HG02981 (cell line): Measurements from ENCODE around the gene SETX.

Experiments used
- ATAC-seq: cut with Tn5 transposase; IDR thresholded peaks from one replicate; pipeline ENCODE4 v1.9.1; 2021; ENCODE audit warnings: mild to moderate bottlenecking, moderate library complexity; ENCODE audit not compliant: unreplicated experiment

Gene SETX

DNA sequence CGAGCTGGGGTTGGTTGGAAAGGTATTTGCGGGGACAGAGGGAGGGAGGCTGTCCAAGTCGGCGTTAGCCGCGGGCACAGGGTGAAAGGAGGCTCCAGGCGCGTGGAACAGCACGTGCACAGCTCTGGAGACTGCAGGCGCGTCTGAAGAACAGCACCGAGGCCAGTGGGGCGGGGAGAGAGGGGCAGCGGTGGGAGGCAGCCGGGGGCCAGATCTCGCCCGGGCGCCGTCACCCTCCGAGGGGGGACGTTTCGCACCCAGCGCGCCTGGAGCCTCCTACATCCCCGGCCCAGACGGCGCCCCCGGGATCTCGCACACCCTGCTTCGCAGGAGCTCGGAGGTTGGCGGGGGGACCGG, 113.3 kb downstream of the SETX start:
- ATAC-seq = no peak

DNA sequence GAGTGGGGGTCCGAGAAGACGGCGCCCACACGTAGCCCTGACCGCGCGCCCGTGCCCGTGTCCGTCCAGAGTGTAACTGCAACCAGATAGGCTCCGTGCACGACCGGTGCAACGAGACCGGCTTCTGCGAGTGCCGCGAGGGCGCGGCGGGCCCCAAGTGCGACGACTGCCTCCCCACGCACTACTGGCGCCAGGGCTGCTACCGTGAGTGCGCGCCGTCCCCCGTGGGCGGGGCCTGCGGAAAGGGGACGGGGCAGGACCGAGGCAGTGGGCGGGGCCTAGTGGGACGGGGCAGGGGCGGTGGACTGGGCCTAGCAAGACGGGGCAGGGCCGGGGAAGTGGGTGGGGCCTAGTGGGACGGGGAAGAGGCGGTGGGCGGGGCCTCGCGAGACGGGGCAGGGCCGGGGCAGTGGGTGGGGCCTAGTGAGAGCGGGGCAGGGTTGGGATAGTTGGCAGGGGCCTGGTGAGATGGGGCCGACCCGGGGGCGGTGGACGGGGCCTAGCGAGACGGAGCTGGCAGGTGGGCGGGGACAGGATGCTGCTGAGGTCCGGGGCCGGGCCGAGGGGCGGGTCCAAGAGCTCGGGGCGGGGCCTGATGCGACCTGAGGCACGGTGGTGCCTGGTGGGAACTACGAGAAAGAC, 113.8 kb downstream of the SETX start:
- peak; percentile 85 for ATAC-seq

DNA sequence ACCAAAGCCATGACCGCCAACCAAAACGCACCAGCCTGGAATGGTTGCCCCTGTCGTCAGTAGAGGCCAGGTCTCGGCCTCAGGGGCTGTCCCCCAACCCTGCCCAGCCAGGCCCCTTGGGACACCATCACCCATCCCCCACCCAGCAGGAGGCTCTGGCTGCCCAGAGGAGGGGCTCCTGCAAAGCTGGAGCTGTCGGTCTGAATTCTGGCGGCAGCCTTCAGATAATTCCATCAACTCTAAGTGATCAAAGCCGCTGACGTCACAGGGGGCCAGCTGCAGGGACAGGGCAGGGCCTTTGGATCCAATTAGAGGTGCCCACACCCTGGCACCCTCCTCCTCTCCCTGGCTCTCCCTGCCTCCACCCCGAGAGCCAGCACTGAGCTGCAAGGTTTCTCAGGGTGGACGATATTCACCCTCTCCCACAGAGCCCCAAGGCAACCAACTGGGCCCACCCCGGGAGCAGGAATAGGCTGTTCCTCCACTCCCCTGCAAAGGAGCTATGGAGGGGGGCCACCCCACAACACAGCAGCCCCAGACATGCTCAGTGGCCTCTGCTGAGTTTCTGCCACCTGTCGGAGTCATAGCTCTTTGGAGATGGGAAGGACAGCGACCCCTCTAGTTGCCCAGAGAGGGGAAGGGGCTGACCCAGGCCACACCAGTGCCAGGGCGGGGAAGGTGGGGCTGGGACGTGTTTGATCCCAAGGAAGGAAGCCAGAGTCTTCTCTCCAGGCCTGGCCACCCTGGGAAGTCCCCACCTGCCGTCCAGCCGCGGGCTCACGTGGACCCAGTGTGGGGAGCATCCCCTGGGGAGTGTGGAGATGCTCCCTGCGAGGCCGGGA, 114.6 kb downstream of the SETX start:
- ATAC-seq = no peak

DNA sequence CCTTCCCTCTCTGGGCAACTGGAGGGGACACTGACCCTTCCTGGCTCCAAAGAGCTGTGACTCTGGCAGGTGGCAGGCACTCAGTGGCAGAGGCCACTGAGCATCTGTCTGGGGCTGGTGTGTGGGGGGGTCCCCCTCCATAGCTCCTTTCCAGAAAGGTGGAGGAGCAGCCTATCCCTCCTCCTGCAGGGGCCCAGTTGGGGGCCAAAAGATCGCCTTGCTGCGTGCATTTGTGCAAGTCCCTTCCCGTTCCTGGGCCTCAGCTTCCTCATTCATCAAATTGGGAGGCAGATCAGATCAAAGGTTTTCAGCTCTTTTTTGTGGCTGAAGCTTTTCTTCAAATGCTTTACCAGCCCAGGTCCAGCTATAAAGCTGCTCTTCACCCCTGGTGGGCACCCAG, 115.3 kb downstream of the SETX start:
- no peak for ATAC-seq

DNA sequence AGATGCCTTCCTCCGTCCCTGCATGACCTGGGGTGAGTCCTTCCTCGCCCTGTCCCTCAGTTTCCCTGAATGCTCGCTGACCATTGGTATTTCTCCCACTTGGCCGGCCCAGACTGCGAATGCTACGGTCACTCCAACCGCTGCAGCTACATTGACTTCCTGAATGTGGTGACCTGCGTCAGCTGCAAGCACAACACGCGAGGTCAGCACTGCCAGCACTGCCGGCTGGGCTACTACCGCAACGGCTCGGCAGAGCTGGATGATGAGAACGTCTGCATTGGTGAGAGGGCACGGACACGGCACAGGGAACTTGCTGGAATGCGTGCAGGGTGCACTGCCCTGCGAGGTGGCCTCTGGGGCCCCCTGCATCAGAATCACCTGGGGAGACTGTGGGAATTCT, 115.8 kb downstream of the SETX start:
- ATAC-seq = no peak

DNA sequence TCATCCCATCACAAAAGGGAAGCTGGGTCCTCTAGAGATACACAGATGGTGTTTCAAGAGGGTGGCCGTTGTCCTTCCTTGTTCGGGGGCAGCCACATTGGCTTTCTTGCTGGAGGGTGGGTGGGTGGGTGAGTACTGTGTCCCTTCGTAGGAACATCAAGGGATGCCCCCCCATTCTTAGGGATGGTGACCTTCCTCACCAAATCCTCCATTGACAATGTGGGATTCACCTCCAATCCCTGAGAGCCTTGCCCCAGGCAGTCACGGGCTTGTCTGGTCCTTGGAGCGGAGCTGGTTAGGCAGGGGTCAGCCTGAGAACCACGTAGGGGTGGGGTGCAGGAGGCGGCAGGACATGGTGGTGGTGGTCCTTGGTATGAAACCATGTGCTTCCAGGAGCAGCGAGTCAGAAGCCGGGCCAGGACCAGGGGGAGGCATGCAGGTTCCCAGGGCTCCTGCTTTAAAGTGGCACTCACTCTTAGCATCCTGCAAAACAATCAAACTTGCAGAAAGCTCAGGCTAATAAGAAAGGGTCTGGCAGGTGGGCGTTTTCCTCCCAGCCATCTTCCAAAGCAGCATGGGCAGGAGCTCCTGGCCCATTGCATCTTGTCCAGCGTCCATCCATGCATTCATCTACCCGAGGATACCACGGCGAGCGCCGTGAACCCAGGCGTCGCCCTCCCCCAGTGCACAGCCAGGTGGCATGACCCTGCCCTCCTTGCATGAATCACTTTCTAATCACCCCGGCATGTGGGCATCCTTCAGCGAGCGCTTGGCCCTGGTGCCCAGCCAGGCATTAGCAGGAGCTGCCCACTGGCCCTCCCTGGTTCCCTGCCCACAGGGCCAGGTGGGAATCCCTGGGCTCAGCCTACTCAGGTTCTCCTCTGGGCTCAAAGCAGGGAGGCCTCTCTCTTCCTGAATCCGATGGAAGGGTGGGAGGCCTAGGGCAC, 116.5 kb downstream of the SETX start:
- ATAC-seq = no peak

DNA sequence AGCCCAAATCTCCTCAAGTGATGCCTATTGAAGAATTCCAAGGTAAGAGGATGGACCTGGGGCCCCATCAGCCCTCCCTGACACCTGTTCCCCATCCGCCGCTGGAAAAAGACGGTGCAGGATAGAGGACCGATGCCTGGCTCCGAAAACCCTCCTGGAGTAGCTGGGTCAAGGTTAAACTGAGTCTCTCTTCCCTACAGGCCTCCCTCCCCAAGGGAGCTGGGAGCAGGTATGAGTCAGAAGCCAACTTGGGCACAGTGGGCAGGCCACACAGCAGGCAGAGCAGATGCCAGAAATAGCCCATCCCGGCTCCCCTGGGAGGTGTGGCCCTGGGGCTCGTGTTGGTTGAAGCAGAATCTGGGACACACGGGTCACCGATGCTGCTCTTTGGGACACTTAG, 117.3 kb downstream of the SETX start:
- no peak for ATAC-seq

DNA sequence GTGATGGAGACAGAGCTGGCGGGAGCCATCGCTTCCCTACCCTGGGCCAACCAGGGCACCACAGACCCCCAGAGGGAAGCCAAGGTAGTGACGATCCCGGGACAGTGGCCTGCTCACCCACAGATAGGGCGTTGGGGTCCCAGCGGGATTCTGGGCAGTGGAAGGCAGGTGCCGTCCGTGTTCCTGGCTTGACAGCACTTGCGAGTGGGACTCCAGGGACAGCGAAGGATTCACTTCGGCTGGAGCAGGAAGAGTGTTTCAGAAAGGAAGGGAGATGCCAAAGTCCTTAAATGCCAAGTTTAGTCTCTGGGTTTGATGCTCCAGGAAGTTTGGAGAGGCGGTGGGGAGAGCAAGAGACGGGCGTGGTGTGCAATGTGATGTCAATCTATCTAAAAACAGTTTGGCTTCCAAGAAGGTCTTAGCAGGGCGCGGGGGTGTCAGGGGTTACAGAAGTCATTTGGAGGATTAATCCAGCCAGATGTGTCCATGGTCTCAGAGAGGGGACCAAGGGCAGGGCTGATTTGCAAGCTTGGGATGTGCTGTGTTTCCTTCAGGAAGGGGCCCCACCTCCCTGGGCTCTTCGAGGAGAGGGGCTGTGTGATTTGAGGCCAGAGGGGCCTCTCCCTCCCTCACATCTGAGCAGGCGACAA, 118.0 kb downstream of the SETX start:
- no peak for ATAC-seq

DNA sequence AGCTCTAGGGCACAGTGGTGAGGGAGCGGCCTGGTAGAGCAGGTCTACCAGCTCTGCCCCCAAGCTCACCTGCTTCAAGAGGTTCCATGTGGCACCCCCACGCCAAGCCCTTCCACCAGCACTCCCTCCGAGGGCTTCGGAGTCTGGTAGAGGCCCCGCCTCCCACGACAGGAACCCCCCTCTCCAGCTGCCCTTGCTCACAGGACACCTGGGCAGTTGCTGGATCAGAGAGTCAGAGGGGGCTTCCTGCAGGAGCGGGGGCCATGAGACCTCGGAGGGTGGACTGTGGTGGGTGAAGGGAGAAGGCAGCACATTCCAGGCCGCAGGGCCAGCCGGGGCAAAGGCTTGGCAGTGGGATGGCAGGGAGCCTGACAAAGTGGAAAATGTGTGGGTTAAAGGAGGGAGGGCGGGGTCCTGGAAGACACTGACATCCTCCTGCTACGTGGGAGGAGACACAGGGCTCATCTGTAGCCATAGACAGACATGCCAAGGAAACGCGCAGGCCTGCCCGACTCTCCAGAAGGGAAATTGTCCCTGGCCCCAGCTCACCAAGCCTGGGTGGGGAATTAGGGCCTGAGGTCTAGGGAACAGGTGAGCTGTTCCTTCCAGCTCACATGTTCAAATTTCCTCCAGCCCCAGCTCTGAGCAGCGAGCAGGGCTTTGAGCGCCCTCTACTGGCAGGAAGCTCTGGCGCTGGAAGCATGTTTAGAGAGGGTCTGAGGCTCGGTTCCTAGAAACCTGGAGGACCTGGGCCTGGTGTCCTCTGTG, 118.7 kb downstream of the SETX start:
- no peak for ATAC-seq

DNA sequence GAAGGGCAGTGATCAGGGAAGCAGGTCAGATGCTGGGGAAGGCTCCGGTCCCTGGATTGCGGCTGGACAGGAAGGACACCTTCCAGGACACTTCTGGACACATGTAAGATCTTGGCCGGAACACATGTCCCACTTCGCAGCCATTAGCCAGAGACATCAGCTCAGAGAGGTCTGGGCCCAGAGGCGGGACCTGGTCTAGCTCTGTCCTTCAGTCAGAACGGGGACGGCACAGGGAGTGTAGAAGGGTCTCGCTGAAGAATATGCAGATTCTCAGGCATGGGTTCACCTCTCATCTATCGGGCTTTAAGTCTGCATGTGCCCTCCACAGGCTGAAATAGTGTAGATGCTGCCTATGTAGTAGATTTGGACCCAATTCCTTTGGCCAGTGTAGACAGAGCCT, 119.7 kb downstream of the SETX start:
- no peak for ATAC-seq

DNA sequence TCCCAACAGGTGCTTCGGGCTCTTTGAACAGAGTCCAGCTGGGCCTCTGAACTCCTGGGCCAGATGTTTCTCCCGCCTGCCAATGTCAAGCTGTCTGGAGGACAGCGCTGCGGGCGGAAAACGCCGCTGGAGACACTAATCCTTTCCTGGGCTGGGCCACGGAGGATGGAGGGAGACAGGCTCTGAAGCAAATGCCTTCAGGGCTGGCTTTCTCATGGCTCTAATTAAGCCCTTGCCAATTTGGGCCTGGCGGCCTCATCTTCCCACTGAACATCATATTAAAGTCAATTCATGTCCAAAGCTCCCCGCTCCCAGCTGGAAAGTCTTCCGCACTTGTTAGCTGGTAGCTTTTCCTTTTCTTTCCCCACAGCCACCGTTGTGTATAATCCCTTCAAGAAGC, 120.3 kb downstream of the SETX start:
- no peak for ATAC-seq

DNA sequence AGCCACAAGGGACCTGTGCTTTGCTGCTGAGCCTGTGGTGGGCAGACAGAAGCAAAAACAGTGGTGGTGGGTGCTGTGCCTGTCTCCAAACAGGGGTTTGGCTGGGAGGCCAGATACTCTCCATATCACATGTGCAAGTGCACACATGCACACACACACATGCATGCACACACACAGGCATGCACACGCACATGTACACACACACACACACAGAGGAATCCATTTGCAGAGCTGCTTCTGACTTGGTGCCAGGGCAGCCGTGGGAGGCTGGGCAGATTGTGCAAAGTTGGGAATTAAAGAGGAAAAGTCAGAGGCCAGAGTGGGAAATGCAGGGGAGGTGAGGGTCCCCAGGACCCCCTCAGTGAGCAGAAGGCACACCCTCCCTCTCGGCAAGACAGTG, 121.6 kb downstream of the SETX start:
- ATAC-seq = no peak

DNA sequence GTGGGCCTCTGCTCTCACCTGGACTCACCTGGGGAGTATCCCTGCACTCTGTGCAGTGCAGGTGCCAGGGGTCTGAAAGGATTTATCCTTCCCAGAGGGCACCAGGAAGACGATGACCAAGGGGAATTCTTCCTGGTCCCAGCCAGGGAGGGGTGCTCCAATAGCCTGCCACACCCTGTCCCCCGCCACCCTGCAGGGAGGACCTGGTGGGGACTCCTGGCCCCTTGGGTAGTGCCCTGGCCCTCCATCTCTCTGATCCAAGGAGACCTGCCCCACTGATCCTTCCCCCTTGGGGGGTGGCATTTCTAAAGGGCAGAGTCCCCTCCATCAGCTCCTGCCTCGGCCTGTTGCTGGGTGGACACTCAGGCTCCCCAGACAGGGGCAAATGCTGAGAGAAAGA, 122.3 kb downstream of the SETX start:
- no peak for ATAC-seq

DNA sequence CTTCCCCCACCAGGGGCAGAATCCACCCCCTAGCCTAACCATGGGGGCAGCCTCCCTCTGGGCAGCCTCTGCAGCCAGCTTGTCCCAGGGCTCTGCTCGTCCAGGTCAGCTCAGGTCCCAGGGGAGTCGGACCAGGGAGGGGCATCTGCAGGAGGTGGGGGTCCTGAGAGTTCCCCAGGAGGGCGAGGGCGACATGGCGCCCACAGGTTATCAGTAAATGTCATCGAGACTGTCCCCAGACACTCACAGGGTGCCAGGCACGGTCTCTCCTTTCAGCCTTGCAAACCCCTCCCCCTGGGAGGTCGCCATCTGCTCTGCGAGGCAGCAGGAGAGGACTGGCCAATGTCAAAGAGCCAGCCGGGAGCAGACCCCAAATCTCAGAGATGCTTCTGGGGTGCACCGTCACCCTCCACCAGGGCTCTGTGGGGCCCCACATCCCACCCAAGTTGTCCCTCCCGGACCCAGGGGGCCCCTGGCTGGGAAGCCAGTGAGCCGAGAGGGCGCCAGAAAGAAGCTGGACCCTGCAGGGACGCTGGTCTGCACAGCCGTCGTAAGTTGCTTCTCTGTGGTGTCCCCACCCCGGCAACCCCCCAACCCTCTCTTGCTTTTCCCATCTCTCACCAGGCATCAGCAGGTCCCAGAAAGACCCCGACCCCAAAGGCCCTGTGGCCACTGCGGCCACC, 123.6 kb downstream of the SETX start:
- no peak for ATAC-seq

DNA sequence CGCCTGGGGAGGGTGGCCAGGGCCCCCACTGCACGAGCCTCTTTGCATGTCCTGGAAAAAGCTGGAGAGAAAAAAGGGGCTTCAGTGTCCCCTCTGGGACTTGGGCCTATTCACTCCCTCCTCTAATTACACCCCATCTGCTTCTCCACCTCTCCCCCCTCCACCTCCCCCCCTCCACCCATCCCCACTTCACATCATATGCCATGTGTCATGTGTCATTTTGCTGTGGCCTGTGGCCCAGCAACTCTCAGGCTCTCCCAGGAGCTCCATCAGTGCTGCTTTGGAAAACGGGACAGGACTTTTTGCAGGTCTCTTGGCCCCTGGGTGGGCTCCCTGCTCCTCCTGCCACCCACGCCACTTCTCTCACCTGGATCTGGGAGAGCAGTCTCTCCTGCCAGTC, 124.2 kb downstream of the SETX start:
- no peak for ATAC-seq

DNA sequence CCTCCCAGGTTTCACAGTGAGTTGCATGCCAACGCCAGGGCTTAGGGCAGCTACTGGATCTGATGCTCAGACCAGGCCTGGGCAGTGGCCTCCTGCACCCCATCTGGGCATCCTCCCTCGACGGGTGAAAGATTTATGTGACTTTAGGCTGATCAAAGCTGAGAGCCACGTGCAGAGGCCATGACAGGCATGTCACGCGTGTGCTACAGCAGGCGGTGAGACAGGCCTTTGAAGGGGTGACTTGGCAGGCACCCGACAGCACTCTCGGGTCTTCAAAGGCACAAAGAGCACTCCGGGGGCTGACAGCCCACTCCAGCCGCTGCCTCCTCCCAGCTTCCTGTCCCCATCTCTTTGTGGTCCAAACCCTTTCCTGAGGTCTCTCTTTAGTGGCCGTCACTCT, 126.7 kb downstream of the SETX start:
- ATAC-seq = no peak

DNA sequence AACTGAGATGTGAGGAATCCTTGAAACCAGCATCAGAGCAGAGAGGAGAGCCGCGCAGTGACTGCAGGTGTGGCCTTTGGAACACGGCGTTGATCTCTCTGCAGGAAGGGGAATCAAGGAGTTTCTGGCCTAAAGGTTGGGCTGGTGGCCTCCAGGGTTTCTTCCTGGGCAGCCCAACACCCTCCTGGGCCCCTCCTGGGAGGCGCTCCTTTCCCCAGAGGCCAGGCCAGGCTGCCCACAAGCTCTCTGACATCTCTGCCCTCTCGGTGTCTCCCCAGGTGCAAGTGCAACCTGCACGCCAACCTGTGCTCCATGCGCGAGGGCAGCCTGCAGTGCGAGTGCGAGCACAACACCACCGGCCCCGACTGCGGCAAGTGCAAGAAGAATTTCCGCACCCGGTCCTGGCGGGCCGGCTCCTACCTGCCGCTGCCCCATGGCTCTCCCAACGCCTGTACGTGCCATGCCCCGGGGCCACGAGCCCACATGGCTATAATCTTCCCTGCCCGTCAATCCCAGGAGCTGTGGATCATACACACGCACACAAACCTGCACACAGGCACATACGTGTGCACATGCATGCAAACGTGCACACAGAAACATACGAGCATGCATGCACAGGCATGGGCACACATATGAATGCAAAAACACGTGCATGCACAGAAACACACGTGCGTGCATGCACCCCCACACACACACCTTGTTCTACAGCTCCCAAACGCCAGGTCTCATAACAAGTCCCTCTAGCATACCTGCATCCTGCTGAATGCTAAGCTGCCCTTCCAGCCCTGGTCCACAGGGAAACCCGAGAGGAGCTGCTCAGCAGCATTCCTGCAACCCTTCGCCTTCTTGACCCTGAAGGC, 128.0 kb downstream of the SETX start:
- ATAC-seq = no peak

DNA sequence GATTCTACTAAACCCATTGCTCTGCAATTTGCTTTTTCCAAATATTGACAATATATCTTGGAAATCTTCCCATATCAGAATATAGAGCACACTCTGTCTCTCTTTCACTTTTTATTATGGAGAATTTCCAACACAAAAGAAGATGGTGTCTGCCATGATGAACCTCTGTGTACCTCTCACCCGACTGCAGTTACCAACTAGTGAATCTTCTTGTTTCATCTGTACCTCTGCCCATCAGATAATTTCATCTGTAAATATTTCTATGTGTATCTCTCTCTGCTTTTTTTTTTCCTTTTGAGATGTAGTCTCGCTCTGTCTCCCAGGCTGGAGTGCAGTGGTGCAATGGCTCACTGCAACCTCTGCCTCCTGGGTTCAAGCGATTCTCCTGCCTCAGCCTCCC, 130.1 kb downstream of the SETX start:
- no peak for ATAC-seq

DNA sequence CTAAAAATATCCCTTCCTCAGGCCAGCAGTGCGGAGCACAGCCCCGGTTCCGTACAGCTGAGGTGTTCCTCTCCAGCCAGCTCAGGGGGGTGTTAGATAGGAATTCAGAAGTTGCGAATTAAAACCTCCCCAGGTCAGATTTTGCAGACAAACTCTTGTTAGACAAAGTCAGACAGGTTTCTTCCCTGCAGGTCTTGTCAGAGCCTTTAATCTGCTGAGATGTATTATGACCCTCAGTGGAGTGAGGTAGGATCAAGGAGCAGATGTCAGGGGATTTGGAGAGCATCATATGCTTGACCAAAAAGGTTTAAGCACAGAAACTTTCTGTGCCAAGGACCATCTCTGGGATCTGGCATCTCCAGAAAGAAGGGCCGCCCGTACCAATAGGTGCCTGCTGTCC, 132.8 kb downstream of the SETX start:
- no peak for ATAC-seq
